ENCODE results near the gene ALDH1A2.
"Not testable (repeated sequence)": the region's sequence is repeated elsewhere in the genome, so short reads cannot be mapped to it uniquely, and the experiment has no call there.

ALDH1A2 gene

DNA sequence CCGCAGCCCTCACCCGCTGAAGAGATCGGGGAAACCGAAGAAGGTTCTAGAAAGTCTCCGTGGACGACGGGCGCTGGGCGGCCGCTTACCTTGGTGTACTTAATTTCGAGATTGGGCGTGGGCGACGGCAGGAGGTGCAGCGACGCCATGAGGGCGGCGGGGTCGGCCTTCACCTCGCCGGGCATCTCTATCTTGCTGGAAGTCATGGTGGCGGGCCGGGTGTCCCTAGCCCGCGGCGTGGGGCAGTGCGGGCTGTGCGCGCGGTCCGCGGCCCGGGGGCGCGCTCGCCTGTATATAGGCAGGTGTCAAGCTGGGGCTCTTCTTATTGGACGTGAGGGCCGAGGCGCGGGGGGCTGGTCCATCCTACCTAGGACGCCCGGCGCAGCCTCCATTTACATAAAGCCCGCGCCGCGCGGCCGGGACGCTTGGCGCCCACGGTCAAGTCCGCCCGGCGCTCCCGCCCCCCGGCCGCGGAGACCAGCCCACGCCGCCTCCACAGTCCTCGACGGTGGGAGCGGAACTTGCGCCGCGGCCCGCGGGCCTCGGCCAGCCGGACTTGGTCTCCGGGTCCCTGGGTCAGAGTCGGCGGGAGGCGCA, at the start of gene ALDH1A2:
Gene ALDH1A2 (minus strand): TSS at position 267 of the 597 bp plus-strand sequence. CDS start 61 bp downstream, at position 206.
- no peak for DNase-seq

DNA sequence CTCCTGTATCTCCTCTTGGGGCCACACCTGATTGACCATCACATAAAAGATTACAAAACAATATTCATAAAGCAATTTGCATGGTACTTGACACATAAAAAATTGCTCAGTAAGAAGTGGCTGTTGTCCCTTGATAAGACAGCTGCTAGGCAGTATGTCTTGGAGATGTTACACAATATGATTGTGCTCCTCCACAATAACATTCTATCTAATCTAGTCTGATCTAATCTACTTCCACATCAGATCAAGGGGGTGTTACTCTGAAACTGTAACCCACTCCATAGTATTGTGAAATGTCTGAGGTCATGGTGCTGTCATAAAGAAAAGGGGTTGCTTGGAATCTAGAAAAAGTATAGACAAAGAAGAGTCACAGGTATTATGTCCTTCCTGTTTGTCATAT, 49.3 kb upstream of the ALDH1A2 start:
- DNase-seq: no peak

DNA sequence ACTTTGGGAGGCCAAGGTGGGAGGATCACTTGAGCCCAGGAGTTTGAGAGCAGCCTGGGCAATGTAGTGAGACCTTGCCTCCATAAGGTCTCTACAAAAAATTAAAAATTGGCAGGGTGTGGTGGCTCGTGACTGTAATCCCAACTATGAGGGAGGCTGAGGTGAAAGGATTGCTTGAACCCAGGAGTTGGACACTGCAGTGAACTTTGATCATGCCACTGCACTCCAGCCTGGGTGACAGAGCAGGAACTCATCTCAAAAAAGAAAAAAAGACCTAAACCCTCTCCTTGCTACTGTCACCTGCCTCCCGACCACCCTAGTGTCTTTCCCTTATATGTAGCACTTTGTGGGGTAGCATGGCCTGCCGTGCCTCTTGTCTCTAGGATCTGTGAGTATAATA, 48.9 kb upstream of the ALDH1A2 start:
- no peak for DNase-seq

DNA sequence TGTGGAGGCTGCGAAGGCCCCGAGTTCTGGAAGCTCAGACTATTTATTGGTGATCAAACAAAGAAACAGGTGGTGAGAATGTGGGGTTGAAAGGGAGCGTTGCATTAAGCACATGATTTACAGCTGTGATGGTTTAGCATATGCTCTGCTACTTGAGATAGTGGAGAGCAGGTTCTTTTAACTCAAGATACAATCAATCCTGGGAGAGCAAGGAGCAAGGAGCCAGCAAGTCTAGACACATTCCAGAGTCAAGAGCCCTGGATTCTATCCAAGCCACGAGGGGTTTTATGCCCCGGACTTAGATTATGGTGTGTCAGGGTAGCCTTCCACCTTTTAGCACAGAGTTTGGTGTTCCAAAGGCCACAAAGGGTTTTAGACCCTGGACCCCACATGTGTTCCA, 47.8 kb upstream of the ALDH1A2 start:
- DNase-seq: not testable (repeated sequence)

DNA sequence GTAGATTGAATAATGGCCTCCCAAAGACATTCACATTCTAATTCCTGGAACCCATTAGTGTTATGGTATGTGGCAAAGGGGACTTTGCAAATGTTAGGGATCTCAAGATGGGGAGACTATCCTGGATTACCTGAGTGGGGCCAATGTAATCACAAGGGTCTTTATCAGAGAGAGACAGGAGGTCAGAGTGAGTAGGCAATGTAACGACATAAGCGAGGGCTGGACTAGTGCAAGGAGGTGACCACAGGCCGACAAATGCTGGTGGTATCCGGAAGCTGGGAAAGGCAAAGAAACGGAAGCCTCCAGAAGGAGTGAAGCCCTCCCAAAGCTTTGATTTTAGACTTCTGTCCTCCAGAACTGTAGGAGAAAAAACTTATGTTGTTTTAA, 46.2 kb upstream of the ALDH1A2 start:
- no peak for DNase-seq

DNA sequence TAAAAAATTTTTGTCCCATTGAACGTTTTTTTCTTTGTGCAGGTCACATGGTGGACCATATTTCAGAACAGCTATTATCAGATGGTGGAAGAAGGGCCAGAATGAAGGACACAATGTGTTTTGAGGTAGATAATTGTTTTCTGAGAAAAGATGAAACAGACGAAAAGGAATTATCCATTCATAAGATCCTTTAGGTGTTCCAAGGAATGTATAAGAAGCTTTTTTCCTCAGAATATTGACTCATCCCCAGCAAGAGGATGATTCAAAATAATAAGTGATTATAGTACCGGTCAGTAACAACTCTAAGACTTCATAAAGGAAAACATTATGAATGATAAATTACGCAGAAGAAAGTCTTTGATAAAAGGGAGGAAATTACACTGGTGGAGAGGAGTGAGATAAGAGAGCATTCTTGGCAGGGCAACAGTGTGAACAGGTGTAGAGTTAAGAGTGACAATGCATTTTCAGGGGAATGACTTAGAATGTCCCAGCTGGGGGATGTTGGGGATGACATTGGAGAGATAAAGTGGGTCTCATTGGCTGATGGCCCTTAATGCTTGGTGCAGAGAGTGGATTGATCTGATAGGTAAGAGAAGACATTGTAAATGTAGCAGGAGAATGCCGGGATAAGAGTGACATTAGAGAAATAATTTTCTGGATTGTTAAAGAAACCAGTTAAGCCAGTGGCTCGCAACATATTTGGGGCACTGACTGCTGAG, 45.6 kb upstream of the ALDH1A2 start:
- no peak for DNase-seq

DNA sequence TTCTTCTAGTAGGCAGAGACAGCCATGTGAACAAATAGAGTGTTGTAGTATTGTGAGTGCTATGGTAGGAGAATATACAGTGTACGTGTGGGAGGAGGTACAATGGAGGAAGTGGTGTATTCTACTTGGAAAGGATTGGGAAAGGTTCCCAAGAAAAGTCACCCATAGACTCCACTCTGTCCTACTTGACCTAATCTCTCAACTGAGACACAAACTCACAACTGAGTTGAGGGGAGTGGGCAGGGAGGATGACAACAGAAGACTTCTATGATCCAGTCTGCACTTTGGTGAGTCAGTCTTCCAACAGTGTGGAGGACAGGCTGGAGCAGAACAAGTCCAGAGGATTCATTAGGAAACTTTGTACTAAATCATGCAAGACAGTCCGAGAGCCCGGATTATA, 43.9 kb upstream of the ALDH1A2 start:
- no peak for DNase-seq

DNA sequence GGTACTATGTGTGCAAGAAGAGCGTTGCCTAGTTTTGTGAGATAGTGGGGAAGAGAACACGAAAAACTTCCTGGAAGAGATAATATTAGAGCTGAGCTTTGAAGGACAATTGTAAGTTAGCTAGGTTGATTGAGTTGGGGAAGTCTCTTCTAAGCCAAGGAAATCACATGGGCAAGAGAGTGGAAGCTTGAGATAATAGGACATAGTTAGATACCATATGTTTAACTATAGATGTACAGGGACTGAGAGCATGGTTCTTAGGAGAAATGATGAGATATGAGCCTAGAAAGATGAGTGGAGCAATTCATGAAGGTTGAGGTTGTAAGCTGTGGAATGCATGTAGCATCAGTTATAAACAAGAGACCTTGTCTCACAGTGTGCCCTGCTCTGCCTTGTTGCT, 42.6 kb upstream of the ALDH1A2 start:
- DNase-seq: no peak

DNA sequence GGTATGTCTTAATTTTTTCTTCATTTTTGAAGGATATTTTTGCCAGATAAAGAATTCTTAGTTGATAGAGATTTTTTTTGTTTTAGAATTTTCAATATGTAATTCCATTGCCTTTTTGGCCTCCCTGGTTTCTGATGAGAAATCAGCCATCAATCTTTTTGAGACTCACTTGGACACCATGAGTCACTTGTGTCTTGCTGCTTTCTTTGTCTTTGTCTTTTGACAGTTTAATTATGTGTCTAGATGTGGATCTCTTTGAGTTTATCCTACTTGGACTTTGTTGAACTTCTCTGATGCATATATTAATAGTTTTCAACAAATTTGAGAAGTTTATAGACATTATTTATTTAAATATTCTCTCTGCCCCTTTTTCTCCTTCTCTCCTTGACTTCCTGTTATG, 38.0 kb upstream of the ALDH1A2 start:
- DNase-seq: no peak

DNA sequence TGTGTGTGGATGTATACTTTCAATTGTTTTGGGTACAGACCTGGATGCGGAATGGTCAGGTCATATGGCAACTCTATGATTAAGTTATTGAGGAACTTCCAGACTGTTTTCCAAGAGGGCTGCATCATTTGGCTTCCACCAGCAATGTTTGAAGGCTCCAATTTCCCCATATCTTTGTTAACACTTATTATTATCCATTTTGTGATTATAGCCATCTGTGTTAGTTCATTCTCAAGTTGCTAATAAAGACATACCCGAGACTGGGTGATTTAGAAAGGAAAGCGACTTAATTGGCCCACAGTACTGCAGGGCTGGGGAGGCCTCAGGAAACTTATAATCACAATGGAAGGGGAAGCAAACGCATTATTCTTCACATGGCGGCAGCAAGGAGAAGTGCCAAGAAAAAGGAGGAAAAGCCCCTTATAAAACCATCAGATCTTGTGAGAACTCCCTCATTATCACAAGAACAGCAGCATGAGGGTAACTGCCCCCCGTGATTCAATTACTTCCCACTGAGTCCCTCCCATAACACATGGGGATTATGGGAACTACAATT, 31.1 kb upstream of the ALDH1A2 start:
- no peak for DNase-seq

DNA sequence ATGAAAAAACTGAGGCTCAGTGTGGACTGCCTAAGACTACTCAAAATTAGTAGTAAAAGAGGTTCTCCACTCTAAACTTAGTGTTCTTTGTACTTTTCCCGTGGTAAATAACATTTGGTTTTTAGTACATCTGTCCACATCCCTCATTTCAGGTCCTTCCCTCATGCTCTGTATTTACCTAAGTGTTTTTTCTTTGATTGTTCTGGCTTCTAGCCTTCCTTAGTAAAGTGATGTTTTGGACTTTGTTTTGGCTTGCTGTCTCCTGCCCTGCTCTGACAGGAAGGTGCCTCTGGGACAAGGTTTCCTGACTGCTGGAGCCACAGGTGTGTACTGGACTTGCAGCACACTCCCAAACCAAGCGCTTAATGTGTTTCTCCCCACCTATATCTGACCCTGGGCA, 29.9 kb upstream of the ALDH1A2 start:
- DNase-seq: no peak

DNA sequence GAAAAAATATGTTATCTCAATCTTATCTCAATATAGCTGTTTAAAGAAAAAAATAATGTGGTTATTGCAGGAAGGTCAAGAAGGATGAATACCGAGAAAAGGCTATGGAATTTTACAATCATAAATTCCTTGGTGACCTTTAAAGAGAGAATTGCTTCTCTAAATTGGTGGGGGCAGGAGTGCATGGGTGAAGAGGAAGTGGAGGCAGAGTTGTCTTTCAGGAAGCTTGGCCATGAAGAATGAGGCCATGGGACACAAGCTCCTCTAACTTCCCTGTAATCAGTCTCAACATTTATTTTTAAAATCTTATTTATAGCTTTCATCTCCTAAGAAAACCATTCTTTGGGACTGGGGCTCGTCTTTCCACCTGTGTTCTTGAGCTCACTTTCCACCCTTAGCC, 22.4 kb upstream of the ALDH1A2 start:
- DNase-seq: no peak

DNA sequence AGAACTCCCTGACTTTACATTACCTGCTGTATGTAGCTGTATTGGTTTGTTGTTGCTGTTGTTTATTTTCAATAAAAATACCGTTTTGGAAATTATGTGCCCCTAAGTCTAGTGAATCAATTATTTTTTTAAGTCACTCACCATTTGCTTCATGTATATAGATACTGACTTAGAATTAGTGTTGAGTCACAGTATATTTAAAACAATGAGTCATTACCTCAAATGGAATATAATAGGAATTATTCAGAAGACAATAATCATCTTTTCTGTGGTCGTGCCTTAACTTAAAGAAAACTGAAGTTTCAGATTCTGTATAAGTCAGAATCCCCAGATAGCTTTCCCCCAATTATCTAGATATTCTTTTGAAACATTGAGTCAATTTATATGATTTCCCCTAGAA, 21.0 kb upstream of the ALDH1A2 start:
- no peak for DNase-seq

DNA sequence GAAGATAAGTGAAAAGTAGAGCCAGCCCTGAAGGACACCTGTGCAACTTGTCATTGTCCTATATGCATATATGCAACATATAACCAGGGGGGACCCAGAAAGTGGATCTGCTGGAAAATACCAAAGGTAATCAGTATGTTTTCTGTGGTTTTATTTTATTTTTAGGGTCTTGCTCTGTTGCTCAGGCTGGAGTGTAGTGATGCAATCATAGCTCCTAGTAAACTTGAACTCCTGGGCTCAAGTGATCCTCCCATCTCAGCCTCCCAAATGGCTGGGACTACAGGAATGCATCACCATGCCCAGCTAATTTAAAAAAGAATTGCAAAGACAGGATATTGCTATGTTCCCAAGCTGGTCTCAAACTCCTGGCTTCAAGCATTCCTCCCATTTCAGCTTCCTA, 18.0 kb upstream of the ALDH1A2 start:
- no peak for DNase-seq

DNA sequence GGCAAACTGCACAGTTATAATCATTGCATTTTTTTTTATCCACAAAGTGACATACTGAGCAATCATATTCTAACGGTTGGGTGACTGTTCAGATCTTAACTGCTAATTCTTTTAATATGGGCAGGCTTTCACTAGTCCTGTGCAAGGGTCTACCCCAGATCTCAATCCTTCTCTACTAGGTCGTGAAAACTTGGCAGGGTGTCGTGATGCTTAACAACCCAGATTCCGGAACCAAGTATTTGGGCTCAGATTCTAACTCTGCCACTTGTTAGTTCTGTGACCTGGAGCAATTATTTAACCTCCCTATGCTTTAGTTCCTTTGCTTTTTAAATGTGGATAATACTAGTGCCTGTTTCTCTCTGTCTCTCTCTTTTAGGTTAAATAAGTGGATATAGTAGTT, 16.4 kb upstream of the ALDH1A2 start:
- no peak for DNase-seq

DNA sequence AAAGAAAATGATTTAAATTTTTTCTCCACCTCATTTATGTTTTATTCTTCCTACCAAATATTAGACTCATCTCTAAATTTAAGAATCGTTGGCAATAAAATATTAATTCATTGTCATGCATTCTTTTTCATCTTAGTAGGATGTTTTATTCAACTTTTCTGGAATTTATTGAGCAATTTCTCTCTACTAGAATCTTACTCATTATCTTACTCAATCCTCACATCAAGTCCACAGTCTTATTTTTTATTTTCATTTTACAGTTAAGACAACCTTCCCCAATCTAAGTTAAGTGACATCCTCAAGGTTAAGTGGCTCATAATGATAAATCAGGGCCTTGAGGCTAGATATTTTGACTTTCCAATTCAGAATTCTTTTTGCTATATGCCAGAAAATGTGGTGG, 15.9 kb upstream of the ALDH1A2 start:
- no peak for DNase-seq

DNA sequence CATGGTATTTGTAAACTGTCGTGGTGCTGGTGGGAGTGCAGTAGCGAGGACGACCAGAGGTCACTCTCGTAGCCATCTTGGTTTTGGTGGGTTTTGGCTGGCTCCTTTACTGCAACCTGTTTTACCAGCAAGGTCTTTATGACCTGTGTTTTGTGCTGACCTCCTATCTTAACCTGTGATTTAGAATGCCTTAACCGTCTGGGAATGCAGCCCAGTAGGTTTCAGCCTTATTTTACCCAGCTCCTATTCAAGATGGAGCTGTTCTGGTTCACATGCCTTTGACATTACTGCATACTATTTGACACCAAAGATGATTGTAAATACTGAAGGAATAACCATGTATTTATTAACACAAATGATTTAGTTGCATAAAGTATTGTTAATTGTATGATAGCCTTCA, 15.4 kb upstream of the ALDH1A2 start:
- not testable (repeated sequence) for DNase-seq

DNA sequence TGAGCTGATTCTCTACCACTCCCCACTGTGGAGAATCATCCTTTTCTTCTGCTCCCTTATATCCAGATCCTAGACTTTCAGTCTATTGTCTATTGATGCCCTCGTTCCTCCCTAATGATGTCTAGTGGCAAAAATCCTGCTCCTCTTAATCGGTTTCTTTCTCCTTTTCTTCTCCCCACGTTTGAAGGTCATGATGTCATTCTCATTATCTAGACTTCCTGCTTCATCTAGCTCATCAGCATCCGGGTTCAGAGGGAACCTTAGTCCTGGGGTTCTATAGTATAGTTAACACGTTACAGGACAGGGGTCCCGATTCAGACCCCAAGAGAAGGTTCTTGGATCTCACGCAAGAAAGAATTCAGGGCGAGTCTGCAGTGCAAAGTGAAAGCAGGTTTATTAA, 14.9 kb upstream of the ALDH1A2 start:
- DNase-seq: no peak

DNA sequence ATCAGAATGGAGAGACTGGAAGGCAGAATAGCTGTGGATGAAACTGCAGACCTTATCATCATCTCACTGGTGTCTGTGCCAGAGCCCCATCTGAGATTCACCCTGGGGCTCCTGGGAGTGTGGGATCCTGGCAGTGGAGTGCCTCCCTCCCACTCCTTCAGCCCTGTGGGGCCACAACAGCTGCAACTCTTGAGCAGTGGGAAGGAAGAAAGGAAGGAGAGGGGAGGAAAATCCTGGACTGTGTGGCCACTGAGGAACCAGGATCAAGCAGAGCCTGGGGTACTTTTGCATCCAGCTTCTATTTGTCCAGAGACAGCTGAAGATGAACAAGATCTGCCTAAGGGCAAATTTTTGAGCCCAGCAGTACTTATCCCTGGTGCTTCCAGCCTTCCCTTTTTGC, 13.1 kb upstream of the ALDH1A2 start:
- DNase-seq: no peak

DNA sequence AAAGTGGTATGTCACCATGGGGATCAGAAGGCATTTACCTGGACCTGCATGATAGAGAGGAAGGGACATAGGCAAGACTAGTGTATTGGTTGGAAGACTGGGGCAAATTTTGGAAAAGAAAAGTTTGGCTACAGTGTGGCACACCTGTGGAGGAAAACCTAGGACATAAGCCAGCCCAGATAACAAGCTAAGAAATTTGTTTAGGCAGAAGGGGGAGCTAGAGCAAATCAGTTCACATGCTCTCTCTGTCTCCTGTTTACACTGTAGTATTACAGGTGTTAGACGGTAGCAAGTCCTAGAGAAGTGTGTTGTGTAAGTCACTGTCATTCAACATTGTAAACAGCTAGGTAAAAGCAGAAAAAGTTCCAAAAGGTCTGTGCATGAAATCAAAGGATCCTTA, 11.9 kb upstream of the ALDH1A2 start:
- DNase-seq: no peak

DNA sequence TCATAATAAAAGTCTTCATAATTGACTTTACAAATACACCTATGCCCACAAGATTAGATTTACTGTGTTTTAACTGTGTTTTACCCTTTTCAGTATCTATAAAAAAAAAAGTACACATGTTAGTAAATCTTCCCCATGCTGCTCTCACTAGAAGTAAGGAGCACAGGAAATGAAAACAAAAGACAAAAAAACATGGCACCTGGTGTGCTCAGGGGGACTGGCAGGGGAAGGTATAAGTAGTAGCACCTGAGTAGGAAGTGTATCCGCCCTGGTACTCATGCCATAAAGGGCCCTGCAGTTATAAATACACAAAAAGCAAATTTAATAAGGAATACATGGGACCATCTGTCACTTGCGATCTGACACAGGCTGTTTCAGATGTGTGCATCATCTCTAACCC, 8.9 kb upstream of the ALDH1A2 start:
- no peak for DNase-seq

DNA sequence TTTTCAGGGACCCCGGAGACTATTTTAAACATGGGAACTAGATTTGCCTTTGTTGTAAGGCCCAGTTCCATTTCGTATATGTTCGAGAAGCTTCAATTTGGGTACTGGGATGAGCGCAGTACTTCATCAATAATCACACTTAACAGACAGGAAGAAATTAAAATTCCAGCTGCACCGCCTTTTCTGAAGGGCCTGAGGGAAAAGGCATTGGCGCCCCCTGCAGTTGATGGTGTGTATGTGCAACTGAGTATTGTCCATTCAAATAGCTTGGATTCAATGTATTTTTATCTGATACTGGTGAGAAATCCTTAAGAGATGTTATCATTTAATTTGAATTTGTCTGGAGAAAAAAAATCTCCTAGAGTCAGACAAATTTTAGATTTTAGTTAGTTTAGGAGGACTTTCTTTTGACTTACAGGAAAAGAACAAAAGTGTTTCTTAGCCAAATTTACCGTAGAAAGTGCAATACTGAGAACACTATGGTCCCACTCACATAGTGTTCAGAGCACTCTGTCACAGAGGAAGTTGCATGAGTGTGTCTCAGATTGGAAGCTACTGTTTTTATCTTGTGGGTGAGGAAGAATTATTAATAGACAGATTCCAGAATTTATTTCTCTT, 5.4 kb upstream of the ALDH1A2 start:
- no peak for DNase-seq

DNA sequence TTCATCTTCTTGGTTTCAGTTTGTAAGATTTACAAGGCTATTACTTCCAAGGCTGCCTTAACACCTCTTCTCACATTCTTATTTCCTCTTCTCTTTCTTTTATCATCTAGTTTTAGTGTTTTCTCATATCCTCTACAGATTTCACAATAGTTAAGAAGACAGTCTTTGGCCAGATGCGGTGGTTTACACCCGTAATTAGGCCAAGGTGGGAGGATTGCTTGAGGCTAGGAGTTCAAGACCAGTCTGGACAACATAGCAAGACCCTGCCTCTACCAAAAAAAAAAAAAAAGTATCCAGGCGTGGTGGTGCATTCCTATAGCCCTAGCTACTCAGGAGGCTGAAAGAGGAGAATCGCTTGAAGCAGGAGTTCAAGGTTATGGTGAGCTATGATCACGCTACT, 3.5 kb upstream of the ALDH1A2 start:
- no peak for DNase-seq

Data from KG1 (cell line).